HG03095 (cell line): ENCODE measurements around the gene ZNF765.
"Not testable (repeated sequence)": the region's sequence is repeated elsewhere in the genome, so short reads cannot be mapped to it uniquely, and the experiment has no call there.

Experiments
- ATAC-seq: cut with Tn5 transposase; IDR thresholded peaks from one replicate; pipeline ENCODE4 v1.9.1; 2021; ENCODE audit warnings: moderate library complexity; ENCODE audit not compliant: unreplicated experiment

Gene ZNF765

DNA sequence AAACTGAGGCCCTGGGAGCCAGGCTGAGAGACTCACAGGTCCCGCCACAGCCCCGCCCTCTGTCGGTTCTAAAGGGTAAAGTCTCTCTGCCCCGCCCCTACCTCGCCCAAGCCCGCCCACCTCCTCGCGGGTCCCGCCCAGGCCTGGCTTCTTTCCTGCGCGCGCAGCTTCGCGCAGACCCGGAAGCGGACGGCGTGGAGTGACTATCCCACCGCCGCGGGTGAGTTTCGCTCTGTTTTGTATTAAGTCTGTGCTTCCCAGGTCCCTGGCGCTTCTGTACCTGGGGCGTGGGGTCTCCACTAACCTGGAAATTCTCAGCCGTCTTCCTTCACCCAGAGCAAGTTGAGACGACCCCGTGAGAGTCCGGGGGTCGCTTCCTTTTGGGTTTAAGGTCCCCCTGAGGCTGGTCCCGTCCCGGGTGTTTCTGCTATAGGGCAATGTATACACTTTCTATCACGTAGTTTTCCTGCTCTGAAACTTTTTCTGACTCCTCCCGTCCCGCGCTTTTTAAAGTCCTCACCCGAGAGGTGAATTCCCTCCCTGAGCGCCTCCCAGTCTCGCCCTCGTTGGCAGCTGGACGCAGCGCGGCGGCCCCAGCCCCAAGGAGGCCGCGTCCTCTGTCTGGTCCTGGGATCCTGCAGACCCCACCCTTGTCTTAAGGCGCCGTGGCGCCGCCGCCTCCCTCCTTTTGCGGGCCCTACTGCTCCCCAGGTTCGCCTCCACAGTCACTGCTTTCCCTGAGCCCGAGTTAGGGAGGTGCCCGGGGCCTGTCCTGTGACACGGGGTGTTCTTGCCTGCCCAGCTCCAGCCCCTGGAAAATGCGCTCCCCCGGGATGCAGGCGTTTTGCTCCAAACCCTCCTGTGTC, at the start of gene ZNF765:
Gene ZNF765, plus strand, starts transcription at position 176 of the 866 bp plus-strand sequence. CDS start 2,867 bp downstream, outside the sequence.
- peak; percentile 94 for ATAC-seq

DNA sequence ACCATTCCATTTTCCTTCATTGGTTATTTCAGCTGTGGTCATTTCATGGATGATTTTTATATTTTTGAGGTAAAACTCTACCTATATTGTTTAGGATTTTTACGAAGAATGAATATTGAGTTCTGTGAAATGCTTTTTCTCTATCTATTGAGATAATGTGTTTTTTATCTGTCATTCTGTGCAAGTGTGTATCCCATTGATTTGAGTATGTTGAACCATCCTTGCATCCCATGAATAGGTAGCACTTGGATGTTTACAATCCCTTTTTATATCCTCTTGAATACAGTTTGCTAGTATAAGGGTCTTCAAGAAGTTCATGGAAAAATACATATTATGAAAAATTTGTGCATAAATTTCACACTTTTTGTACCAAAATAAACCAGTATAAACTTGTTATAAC, 39.2 kb upstream of the ZNF765 start:
- no peak for ATAC-seq

DNA sequence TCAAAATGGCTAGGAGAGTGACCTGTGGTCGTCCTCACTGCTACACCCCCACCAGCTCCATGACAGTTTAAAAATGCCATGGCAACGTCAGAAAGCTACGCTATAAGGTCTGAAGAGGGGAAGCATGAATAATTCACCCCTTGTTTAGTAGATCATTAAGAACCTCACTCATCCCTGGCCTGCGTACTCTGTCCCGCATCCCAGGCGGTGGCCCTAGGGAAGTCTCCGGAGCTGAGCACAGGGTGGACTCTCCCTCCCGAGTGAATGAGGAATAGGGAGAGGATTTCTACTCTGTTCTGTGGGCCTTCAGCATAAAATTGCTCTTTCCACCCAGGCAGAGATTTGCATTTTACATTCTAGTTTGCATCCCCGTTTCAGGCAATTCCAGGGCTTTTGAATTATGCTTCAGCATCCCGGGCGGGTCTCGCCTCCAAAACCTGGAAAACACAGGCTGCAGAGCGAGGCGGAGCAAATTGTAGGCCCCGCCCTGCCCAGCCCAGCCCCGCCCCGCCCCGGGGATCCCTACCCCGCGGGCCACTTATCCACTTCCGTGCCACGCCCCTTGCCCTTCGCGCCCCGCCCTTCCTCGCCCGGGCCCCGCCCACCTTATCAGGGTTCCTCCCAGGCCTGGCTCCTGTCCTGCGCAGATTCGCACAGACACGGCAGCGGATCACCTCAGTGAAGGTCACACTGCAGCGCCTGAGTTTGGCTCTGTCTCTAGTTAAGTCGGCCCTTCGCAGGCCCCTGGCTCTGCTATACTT, 36.9 kb upstream of the ZNF765 start:
- ATAC-seq: no peak

DNA sequence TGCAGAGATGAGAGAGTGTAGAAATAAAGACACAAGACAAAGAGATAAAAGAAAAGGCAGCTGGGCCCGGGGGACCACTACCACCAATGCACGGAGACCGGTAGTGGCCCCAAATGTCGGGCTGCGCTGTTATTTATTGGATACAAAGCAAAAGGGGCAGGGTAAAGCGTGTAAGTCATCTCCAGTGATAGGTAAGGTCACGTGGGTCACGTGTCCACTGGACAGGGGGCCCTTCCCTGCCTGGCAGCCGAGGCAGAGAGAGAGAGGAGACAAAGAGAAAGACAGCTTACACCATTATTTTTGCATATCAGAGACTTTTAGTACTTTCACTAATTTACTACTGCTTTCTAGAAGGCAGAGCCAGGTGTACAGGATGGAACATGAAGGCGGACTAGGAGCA, 34.9 kb upstream of the ZNF765 start:
- ATAC-seq: not testable (repeated sequence)

DNA sequence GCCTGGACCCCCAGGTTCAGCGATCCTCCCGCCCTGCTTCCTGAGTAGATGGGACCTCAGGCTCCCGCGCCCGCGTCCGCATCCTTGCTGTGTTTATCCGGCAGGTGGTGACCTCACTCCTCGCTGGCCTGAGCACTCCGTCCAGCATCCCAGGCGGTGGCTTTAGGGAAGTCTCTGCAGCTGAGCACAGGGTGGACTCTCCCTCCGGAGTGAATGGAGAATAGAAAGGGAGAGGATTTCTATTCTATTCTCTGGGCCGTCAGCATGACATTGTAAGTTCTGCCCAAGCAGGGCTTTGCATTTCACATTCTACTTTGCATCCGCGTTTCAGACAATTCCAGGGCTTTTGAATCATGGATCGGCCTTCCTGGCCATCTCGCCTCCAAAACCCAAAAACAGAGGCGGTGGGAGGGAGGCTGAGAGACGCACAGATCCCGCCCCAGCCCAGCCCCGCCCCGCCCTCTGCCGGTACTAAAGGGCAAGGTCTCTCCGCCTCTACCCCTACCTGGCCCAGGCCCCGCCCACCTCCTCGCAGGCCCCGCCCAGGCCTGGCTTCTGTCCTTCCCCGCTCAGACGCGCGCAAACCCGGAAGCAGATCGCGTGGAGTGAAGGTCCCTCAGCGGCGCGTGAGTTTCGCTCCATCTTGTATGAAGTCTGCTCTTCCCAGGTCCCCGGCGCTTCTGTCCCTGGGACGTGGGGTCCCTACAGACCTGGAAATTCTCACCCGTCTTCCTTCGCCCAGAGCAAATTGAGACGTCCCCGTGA, 29.6 kb upstream of the ZNF765 start, which contains the start of gene ZNF525:
Gene ZNF525, plus strand, starts transcription at position 572 of the 765 bp plus-strand sequence. CDS start 6,577 bp downstream, outside the sequence.
- ATAC-seq: peak; percentile 92

DNA sequence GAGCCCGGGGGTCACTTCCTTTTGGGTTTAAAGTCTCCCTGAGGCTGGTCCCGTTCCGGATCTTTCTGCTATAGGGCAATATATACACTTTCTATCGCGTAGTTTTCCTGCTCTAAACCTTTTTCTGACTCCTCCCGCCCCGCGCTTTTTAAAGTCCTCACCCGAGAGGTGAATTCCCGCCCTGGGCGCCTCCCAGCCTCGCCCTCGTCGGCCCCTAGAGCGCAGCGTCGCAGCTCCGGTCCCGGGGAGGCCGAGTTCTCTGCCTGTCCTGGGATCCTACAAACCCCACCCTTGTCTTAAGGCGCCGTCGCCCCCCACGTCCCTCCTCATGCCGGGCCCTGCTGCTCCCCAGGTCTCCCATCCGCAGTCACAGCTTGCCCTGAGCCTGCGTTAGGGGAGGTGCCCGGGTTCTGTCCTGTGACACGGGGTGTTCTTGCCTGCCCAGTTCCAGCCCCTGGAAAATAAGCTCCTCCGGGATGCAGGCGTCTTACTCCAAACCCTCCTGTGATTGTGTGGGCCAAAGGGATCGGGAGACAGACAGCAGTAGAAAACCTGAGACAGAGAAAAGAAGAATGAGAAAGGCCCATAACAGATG, 29.0 kb upstream of the ZNF765 start:
- ATAC-seq: peak; percentile 27

DNA sequence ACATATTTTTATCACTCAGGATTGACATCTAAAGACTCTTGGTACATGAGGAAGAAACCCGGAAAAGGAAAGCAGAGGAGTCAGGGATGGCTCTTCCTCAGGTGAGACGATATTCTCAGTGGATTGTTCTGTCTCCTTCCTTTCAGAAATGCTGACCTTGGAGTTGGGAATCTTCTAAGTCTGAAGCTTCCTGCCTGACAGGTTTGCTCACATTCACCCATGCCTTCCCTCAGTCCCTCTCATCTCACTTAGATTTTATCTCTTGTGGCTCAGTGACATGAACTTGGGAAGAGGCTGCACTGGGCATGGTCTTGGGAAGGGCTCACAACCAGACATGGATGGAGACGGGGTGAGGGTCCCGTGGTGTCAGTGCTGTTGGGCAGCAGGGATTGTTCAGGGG, 22.8 kb upstream of the ZNF765 start:
- no peak for ATAC-seq

DNA sequence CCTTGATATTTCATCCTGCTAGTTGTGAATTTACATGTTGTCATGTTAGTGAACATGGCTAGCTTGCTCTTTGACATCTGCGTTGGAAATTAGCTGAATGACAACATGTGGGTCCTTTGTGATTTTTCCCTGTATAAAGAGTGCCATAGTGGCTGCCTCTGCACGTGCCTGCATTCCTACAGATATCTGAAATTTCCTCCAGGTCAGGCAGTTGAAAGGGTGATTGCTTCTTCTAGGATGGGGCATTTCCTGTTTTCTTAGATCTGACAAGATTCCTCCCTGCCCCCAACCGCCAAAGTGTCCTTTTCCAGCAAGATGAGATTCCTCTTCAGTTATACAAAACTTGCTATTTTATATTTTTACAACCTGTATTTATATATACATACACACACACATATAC, 20.7 kb upstream of the ZNF765 start:
- no peak for ATAC-seq

DNA sequence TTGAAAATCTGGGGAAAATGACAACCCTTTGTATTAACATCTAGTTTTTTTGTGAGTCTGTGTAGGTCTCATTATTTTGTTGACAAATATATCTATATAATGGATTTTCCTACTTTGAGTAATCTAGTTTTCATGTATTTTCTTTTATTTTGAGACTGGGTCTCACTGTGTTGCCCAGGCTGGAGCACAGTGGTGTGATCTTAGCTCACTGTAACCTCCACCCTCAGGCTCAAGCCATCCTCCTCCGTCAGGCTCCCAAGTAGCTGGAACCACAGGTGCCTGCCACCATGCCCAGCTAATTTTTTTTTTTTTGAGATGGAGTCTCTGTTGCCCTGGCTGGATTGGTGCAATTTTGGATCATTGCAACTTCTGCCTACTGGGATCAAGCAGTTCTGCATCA, 20.2 kb upstream of the ZNF765 start:
- no peak for ATAC-seq

DNA sequence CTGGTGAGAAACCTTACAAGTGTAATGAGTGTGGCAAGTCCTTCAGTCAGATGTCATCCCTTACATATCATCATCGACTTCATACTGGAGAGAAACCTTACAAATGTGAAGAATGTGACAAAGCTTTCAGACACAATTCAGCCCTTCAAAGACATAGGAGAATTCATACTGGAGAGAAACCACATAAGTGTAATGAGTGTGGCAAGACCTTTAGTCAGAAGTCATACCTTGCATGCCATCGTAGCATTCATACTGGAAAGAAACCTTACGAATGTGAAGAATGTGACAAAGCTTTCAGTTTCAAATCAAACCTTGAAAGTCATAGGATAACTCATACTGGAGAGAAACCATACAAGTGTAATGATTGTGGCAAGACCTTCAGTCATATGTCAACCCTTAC, 13.6 kb upstream of the ZNF765 start:
- no peak for ATAC-seq

DNA sequence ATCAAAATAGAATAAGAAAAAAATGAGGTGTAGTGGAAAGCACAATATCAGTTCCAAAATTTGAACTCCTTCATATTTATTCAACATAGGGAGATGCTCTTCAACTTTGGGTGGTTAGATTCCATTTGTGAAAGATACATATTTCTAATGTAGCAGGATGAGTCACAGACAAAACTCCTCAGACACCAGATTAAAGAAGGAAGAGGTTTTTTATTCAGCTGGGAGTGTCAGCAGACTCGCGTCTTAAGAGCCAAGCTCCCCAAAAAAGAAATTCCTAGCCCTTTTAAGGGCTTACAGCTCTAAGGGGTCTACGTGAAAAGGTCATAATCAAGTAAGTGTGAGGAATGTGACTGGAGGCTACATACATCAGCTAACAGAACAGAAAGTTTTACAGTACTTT, 6.8 kb upstream of the ZNF765 start:
- ATAC-seq: no peak

DNA sequence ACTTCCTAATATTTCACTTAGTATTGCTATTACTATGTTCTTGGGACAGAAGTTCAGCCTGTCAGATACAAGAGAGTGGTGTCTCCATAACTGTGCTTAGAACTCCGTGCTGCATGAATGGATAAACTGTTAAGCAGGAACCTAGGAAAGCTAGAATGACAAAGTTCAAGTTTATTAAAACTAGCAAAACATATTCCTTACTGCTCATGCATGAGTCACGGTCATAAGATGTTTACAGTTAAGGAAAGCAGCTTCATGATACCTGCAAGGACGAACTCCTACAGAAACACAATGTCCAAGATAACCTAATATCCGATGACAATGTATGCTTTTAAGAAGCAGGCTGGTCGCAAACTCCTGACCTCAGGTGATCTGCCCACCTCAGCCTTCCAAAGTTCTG, 6.0 kb upstream of the ZNF765 start:
- no peak for ATAC-seq

DNA sequence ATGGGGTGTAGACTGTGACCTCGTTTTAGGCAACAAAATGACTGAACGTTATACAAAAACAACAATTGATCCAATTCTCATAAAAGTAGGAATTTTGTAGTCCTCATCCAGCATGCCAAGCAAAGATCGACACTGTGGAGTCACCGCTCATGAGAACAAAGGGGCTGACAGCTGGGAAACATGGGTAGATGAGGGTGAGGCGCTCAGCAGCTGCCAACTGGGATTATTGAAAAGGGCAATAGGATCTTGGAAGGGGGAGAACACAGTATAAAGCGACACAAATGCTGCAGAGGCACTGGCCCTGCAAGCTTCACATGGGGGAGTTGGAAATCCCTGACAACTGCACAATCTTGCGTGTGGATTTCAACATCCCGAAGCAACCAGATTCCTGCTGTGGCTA, 5.4 kb upstream of the ZNF765 start:
- no peak for ATAC-seq

DNA sequence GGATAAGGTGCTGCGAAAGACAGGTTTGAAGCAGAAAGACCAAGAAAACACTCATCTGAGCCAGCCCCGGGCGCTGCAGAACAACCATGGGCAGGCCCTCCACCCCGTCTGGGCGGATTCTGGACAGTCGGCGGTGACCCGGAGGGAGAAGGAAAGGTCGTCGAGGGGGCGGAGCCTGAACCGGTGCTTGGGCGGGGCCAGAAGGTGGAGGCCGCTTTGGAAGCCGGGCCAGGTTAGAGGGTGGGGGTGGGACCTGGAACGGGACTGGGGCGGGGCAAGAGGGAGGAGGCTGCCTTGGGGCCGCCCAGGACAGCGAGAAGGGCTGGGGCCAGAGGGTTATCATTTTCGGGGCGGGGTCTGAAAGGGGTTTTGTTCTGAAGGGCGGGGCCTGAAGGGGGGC, 5.0 kb upstream of the ZNF765 start:
- ATAC-seq: no peak

DNA sequence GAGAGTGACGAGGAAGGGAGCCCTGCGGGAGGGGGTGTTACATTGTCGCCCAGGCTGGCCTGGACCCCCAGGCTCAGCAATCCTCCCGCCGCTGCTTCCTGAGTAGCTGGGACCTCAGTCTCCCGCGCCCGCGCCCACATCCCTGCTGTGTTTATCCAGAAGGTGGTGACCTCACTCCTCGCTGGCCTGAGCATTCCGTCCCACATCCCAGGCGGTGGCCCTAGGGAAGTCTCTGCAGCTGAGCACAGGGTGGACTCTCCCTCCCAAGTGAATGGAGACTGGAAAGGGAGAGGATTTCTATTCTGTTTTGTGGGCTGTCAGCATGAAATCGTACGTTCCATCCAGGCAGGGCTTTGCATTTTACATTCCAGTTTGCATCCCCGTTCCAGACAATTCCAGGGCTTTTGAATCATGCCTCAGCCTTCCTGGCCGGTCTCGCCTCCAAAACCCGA, 401 bp upstream of the ZNF765 start:
- no peak for ATAC-seq

DNA sequence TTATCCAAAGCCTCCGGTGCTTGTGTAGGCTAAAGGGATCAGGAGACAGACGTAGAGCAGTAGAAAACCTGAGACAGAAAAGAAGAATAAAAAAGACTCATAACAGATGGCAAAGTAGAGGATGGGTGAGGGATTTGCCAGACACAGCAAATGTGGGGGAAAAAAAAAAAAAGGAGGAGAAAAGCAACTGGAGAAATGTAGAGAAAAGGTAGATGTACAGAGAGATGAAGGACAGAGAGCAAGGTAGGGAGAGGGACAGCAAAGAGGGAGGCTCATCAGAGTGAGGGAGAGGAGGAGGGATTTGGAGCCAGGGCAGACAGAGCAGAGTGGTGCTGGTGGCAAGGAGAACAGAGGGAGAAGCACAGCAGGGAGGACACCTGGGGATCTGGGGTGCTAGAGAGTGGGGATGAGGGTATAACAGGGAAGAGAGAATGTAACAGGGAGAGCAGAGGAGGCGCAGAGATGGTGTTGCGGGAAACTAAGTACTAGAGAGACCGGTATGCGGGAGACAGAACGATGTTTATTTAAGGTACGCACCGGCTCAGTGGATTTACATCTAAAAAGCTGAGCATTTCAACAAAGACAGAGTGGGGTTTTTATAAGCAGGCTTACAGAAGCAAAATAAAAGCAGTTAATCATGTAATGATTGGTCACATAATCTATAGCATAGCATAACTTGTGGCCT, 1.0 kb downstream of the ZNF765 start:
- not testable (repeated sequence) for ATAC-seq

DNA sequence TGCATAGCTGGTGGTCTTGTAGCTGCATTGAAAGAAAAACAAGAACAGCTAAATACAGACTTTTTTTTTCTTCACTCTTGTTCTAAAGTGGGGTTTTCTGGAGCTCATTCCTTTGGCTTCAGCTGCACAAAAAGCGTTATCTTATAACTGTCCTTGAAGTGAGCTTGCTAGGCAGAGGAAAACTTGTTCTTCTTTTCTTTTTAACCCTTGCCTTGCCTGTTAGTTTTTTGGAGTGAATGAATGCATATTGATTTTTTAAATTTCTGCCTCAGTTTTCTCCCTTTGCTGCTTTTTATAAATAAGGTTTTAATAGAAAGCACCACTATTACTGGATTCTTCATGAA, 1.5 kb downstream of the ZNF765 start:
- no peak for ATAC-seq

DNA sequence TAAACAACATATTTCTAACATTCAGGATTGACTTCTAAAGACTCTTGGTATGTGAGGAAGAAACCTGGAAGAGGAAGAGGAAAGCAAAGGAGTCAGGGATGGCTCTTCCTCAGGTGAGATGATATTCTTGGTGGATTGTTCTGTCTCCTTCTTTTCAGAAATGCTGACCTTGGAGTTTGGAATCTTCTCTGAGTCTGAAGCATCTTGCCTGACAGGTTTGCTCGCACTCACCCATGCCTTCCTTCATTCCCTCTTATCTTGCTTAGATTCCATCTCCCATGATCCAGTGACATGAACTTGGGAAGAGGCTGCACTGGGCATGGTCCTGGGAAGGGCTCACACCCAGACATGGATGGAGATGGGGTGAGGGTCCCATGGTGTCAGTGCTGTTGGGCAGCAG, 3.0 kb downstream of the ZNF765 start:
- ATAC-seq: not testable (repeated sequence)

DNA sequence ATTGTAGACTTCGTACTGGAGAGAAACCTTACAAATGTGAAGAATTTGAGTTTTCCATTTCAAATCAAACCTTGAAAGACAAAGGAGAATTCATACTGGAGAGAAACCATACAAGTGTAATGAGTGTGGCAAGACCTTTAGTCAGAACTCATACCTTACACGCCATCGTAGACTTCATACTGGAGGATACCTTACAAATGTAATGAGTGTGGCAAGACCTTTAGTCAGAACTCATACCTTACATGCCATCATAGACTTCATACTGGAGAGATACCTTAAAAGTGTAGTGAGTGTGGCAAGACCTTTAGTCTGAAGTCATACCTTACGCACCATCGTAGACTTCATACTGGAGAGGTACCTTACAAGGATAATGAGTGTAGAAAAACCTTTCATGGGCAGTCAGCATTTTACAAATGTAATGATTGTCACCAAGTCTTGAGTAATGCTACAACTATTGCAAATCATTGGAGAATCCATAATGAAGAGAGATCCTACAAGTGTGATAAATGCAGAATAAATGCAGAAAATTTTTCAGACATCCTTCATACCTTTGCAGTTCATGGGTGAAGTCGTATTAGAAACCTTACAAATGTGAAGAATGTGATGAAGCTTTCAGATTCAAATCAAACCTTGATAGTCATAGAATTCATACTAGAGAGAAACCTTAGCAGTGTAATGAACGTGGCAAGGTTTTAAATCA, 14.7 kb downstream of the ZNF765 start:
- ATAC-seq: no peak
